ENCODE data around the gene CXCL11. TPM values are rescaled to one million over a fixed set of nuclear protein-coding genes. Genes with fewer than 3 reads are reported as not detected.

Gene CXCL11
- polyA plus RNA-seq, 1 donor (not counting 4 experiments of a cell fraction or from before 2014, with no cell fraction given) = 0.93 TPM

DNA sequence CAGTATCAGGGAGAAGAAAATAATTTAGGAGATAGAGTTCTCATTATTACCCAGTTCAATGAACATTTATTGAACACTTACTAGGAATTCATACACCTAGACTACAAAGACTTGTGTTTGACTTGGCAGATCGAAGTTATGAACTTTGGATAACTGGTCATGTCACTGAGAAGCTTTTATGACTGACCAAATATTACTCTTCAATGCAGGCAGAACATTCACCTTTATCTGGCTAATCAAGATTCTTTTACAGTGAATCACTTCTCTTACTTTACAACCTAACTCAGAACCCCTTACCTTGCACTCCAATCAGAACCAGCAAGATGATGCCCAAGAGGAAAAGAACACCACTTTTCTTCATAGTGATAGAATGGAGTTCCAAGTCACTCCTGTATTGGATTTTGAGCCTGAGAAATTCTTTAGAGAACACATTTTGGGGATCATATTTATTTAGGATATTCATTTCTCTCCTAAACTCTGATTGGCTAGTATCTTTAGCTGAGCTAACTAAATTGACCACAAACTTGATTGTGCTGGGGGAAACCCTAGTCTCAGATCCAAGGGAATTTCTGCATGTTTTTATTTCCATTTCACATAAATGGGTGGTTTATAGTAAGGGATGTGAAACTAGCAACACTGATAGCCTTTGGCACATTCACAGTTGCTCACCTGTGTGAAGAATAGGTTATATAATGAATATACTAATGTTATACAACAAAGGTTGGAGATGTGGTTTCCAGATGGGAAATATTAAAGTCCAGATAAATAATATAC is 28.6 kb downstream of the CXCL11 start, which contains the start of gene CXCL9:
Gene CXCL9 (minus strand): TSS at position 421 of the 774 bp plus-strand sequence. CDS start 60 bp downstream, at position 361.
- no peak within 1 kb of the TSS for H3K4me3 ChIP-seq (ENCODE audit: control insufficient read depth in 2 of 3, extremely low read depth in 1 of 3, insufficient read depth in 2 of 3, low read depth in 1 of 3, low read length in 3 of 3)
- H3K9ac ChIP-seq (ENCODE audit: control insufficient read depth, extremely low read depth, insufficient read depth, low read length) = no peak within 1 kb of the TSS
- no peaks in the 10 kb centered on the region for H3K27me3 ChIP-seq (ENCODE audit: control insufficient read depth, extremely low read depth, insufficient read depth, low read length)
- H3K4me2 ChIP-seq (ENCODE audit: control insufficient read depth, extremely low read depth, insufficient read depth, low read depth, low read length) = peak within 1 kb of the TSS; percentile 49
- no peak within 1 kb of the TSS for H2AFZ ChIP-seq (ENCODE audit: control insufficient read depth, low read length)
- DNase-seq (ENCODE audit: low read depth, low spot score) (no peak), FAIRE-seq (peak; percentile 78)
- TF ChIP-seq, protein P1, sequence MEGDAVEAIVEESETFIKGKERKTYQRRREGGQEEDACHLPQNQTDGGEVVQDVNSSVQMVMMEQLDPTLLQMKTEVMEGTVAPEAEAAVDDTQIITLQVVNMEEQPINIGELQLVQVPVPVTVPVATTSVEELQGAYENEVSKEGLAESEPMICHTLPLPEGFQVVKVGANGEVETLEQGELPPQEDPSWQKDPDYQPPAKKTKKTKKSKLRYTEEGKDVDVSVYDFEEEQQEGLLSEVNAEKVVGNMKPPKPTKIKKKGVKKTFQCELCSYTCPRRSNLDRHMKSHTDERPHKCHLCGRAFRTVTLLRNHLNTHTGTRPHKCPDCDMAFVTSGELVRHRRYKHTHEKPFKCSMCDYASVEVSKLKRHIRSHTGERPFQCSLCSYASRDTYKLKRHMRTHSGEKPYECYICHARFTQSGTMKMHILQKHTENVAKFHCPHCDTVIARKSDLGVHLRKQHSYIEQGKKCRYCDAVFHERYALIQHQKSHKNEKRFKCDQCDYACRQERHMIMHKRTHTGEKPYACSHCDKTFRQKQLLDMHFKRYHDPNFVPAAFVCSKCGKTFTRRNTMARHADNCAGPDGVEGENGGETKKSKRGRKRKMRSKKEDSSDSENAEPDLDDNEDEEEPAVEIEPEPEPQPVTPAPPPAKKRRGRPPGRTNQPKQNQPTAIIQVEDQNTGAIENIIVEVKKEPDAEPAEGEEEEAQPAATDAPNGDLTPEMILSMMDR (optimal IDR thresholded peaks at IDR 0.05 in 1 of 3, IDR thresholded peaks at IDR 0.05 in 1 of 3, conservative IDR thresholded peaks at IDR 0.05 in 1 of 3; ENCODE audit: extremely low read depth in 1 of 3, insufficient read depth in 2 of 3, low read length in 3 of 3) = no peak
- no peak for TF ChIP-seq EZH2 (IDR thresholded peaks at IDR 0.05; ENCODE audit: low read length)
- no peaks in the 10 kb centered on the region for H4K20me1 ChIP-seq (ENCODE audit: control insufficient read depth, extremely low read depth, insufficient read depth, low read length)
- H3K79me2 ChIP-seq (ENCODE audit: control insufficient read depth, insufficient read depth, low read length) = no peaks in the 10 kb centered on the region
- H3K27ac ChIP-seq (ENCODE audit: control insufficient read depth, insufficient read depth, low read length) = no peak within 1 kb of the TSS
- dilution Hi-C loops (cut with MboI; ENCODE audit: extremely low pct_ligation_motif_present, low sequenced_read_pairs) = no loop called here
- H3K9me1 ChIP-seq (ENCODE audit: control insufficient read depth, extremely low read depth, insufficient read depth, low read length) = no peaks in the 10 kb centered on the region
- no peaks in the 10 kb centered on the region for H3K36me3 ChIP-seq (ENCODE audit: control insufficient read depth in 2 of 2, extremely low read depth in 1 of 2, insufficient read depth in 2 of 2, low read length in 2 of 2)
- H3K4me1 ChIP-seq (ENCODE audit: control insufficient read depth, extremely low read depth, insufficient read depth, low read length) = peaks cover 21% of the 10 kb centered on the region
- no peaks in the 10 kb centered on the region for H3K9me3 ChIP-seq (ENCODE audit: control insufficient read depth, low read depth, low read length)

DNA sequence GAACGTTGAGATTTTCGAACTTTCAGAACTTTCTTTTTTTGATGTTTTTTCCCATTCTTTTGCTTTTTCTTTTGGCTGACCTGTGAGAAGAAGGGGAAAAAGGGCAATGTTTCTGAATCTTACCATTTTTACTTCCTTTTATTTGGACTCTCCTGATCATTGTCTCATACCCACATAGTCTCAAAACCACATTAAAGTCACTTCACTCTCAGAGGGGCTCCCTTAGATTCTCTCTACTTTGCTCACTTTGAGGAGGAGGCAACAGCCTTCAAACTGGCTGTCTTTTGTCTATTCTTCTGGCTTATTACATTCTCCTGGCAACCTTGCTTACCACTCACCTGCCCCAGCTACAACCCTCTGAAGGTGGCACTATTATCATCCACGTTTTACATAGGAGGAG is 32.2 kb downstream of the CXCL11 start:
- Histone ChIP-seq H2AFZ (ENCODE audit: control insufficient read depth, low read length) (no peak overlapping the region), H4K20me1 (ENCODE audit: control insufficient read depth, extremely low read depth, insufficient read depth, low read length) (no peaks in the 10 kb centered on the region), H3K4me2 (ENCODE audit: control insufficient read depth, extremely low read depth, insufficient read depth, low read depth, low read length) (no peak overlapping the region), H3K4me3 (ENCODE audit: control insufficient read depth in 2 of 3, extremely low read depth in 1 of 3, insufficient read depth in 2 of 3, low read depth in 1 of 3, low read length in 3 of 3) (no peak overlapping the region), H3K79me2 (ENCODE audit: control insufficient read depth, insufficient read depth, low read length) (no peaks in the 10 kb centered on the region), H3K4me1 (ENCODE audit: control insufficient read depth, extremely low read depth, insufficient read depth, low read length) (peaks cover 9% of the 10 kb centered on the region), H3K9me1 (ENCODE audit: control insufficient read depth, extremely low read depth, insufficient read depth, low read length) (no peaks in the 10 kb centered on the region), H3K27me3 (ENCODE audit: control insufficient read depth, extremely low read depth, insufficient read depth, low read length) (no peaks in the 10 kb centered on the region), H3K27ac (ENCODE audit: control insufficient read depth, insufficient read depth, low read length) (no peak overlapping the region), H3K9me3 (ENCODE audit: control insufficient read depth, low read depth, low read length) (no peaks in the 10 kb centered on the region), H3K9ac (ENCODE audit: control insufficient read depth, extremely low read depth, insufficient read depth, low read length) (no peak overlapping the region), H3K36me3 (ENCODE audit: control insufficient read depth in 2 of 2, extremely low read depth in 1 of 2, insufficient read depth in 2 of 2, low read length in 2 of 2) (no peaks in the 10 kb centered on the region)
- TF ChIP-seq, protein P1 (optimal IDR thresholded peaks at IDR 0.05 in 1 of 3, IDR thresholded peaks at IDR 0.05 in 1 of 3, conservative IDR thresholded peaks at IDR 0.05 in 1 of 3; ENCODE audit: extremely low read depth in 1 of 3, insufficient read depth in 2 of 3, low read length in 3 of 3) = no peak
- TF ChIP-seq EZH2 (IDR thresholded peaks at IDR 0.05; ENCODE audit: low read length) = no peak
- FAIRE-seq = no peak
- dilution Hi-C loops (cut with MboI; ENCODE audit: extremely low pct_ligation_motif_present, low sequenced_read_pairs) = no loop called here
- DNase-seq (ENCODE audit: low read depth, low spot score) = no peak

Data from keratinocyte (primary cell).